ENCODE measurements around the gene NID2. TPM values are rescaled to one million over a fixed set of nuclear protein-coding genes. Genes with fewer than 3 reads are reported as not detected.

NID2 gene
- total and polyA plus RNA-seq, 4 donors = 3.4 to 116 (median 7.8) TPM

GRCh38 chr14:52061890-52062289 lies 7.0 kb downstream of the NID2 start:
- H3K27me3 ChIP-seq (ENCODE audit: control insufficient read depth in 3 of 3, insufficient read depth in 3 of 3, low read length in 2 of 3) = no peaks in the 10 kb centered on the region
- ATAC-seq (ENCODE audit: insufficient read depth, low FRiP score) (no peak), DNase-seq (no peak)
- no peak overlapping the region for H3K4me3 ChIP-seq
- peak overlapping the region in 1 of 2 donors; percentile 18 for H3K27ac ChIP-seq (ENCODE audit: low read depth in 1 of 2, low read length in 1 of 2)
- H3K36me3 ChIP-seq (ENCODE audit: control insufficient read depth in 4 of 4, insufficient read depth in 4 of 4, low read length in 4 of 4) = peaks cover 0 to 16% (median 7%) of the 10 kb centered on the region in 4 donors
- H3K4me1 ChIP-seq (ENCODE audit: control insufficient read depth in 5 of 5, insufficient read depth in 5 of 5, low read length in 5 of 5) = peaks cover 8 to 58% (median 46%) of the 10 kb centered on the region in 5 donors
- TF ChIP-seq CTCF (IDR thresholded peaks at IDR 0.05; ENCODE audit: control extremely low read depth, extremely low read depth) = no peak
- H3K9ac ChIP-seq (ENCODE audit: insufficient read depth in 1 of 2, low read length in 2 of 2) = no peak overlapping the region
- WGBS, 2 donors = 66 to 67% methylated on average over 1 of the region's 1 CpG
- H3K9me3 ChIP-seq (ENCODE audit: control insufficient read depth in 4 of 4, insufficient read depth in 3 of 4, low read length in 3 of 4) = no peaks in the 10 kb centered on the region

GRCh38 chr14:52061390-52061789 lies 7.5 kb downstream of the NID2 start:
- peak in 1 of 3 donors; percentile 47 for DNase-seq
- no peaks in the 10 kb centered on the region for H3K27me3 ChIP-seq (ENCODE audit: control insufficient read depth in 3 of 3, insufficient read depth in 3 of 3, low read length in 2 of 3)
- no peak overlapping the region for H3K9ac ChIP-seq (ENCODE audit: insufficient read depth in 1 of 2, low read length in 2 of 2)
- 61 to 82% methylated on average over 5 of the region's 5 CpGs for WGBS, 2 donors
- H3K4me3 ChIP-seq = no peak overlapping the region
- H3K4me1 ChIP-seq (ENCODE audit: control insufficient read depth in 5 of 5, insufficient read depth in 5 of 5, low read length in 5 of 5) = peaks cover 8 to 58% (median 45%) of the 10 kb centered on the region in 5 donors
- no peaks in the 10 kb centered on the region for H3K9me3 ChIP-seq (ENCODE audit: control insufficient read depth in 4 of 4, insufficient read depth in 3 of 4, low read length in 3 of 4)
- H3K36me3 ChIP-seq (ENCODE audit: control insufficient read depth in 4 of 4, insufficient read depth in 4 of 4, low read length in 4 of 4) = peaks cover 0 to 13% (median 6%) of the 10 kb centered on the region in 4 donors
- no peak for TF ChIP-seq CTCF (IDR thresholded peaks at IDR 0.05; ENCODE audit: control extremely low read depth, extremely low read depth)
- ATAC-seq (ENCODE audit: insufficient read depth, low FRiP score) = no peak
- H3K27ac ChIP-seq (ENCODE audit: low read depth in 1 of 2, low read length in 1 of 2) = peak overlapping the region; percentile 32 to 60

GRCh38 chr14:52060080-52060479 lies 8.8 kb downstream of the NID2 start:
- no peak for ATAC-seq (ENCODE audit: insufficient read depth, low FRiP score)
- Histone ChIP-seq H3K9ac (ENCODE audit: insufficient read depth in 1 of 2, low read length in 2 of 2) (no peak overlapping the region), H3K4me3 (no peak overlapping the region), H3K27me3 (ENCODE audit: control insufficient read depth in 3 of 3, insufficient read depth in 3 of 3, low read length in 2 of 3) (no peaks in the 10 kb centered on the region), H3K4me1 (ENCODE audit: control insufficient read depth in 5 of 5, insufficient read depth in 5 of 5, low read length in 5 of 5) (peaks cover 9 to 58% (median 45%) of the 10 kb centered on the region in 5 donors), H3K36me3 (ENCODE audit: control insufficient read depth in 4 of 4, insufficient read depth in 4 of 4, low read length in 4 of 4) (peaks cover 0 to 9% (median 7%) of the 10 kb centered on the region in 4 donors), H3K9me3 (ENCODE audit: control insufficient read depth in 4 of 4, insufficient read depth in 3 of 4, low read length in 3 of 4) (no peaks in the 10 kb centered on the region), H3K27ac (ENCODE audit: low read depth in 1 of 2, low read length in 1 of 2) (peak overlapping the region in 1 of 2 donors; percentile 42)
- 25 to 62% methylated on average over 6 of the region's 6 CpGs for WGBS, 2 donors
- peak; percentile 84 to 96 (median 95) for DNase-seq
- no peak for TF ChIP-seq CTCF (IDR thresholded peaks at IDR 0.05; ENCODE audit: control extremely low read depth, extremely low read depth)

- H3K36me3 ChIP-seq (ENCODE audit: control insufficient read depth in 4 of 4, insufficient read depth in 4 of 4, low read length in 4 of 4) = peaks cover 0 to 9% (median 7%) of the 10 kb centered on the region in 4 donors
- H3K27me3 ChIP-seq (ENCODE audit: control insufficient read depth in 3 of 3, insufficient read depth in 3 of 3, low read length in 2 of 3) = no peaks in the 10 kb centered on the region
- peak overlapping the region in 1 of 2 donors; percentile 42 for H3K27ac ChIP-seq (ENCODE audit: low read depth in 1 of 2, low read length in 1 of 2)
- no peak overlapping the region for H3K4me3 ChIP-seq
- DNase-seq = no peak
- ATAC-seq (ENCODE audit: insufficient read depth, low FRiP score) = no peak
- H3K4me1 ChIP-seq (ENCODE audit: control insufficient read depth in 5 of 5, insufficient read depth in 5 of 5, low read length in 5 of 5) = peaks cover 9 to 58% (median 45%) of the 10 kb centered on the region in 5 donors
- no peaks in the 10 kb centered on the region for H3K9me3 ChIP-seq (ENCODE audit: control insufficient read depth in 4 of 4, insufficient read depth in 3 of 4, low read length in 3 of 4)
- H3K9ac ChIP-seq (ENCODE audit: insufficient read depth in 1 of 2, low read length in 2 of 2) = no peak overlapping the region
- no peak for TF ChIP-seq CTCF (IDR thresholded peaks at IDR 0.05; ENCODE audit: control extremely low read depth, extremely low read depth)
These were observed 9.2 kb downstream of the NID2 start for GRCh38 chr14:52059649-52060048.
